Stimulated activated CD8-positive, alpha-beta memory T cell treated with anti-CD3 and anti-CD28 coated beads, Interleukin-15, amount 100 ng/mL, for 1 hour (primary cell): Measurements from ENCODE around the gene POLK.
A peak's percentile ranks its signal among the peaks of the same experiment; 100 is the strongest.
"Not testable (repeated sequence)": the region's sequence is repeated elsewhere in the genome, so short reads cannot be mapped to it uniquely, and the experiment has no call there.

Experiments used
- DNase-seq: peaks from one replicate; pipeline ENCODE4 v3.0.0-alpha.2; 2020; ENCODE audit warnings: low read depth

POLK gene

DNA sequence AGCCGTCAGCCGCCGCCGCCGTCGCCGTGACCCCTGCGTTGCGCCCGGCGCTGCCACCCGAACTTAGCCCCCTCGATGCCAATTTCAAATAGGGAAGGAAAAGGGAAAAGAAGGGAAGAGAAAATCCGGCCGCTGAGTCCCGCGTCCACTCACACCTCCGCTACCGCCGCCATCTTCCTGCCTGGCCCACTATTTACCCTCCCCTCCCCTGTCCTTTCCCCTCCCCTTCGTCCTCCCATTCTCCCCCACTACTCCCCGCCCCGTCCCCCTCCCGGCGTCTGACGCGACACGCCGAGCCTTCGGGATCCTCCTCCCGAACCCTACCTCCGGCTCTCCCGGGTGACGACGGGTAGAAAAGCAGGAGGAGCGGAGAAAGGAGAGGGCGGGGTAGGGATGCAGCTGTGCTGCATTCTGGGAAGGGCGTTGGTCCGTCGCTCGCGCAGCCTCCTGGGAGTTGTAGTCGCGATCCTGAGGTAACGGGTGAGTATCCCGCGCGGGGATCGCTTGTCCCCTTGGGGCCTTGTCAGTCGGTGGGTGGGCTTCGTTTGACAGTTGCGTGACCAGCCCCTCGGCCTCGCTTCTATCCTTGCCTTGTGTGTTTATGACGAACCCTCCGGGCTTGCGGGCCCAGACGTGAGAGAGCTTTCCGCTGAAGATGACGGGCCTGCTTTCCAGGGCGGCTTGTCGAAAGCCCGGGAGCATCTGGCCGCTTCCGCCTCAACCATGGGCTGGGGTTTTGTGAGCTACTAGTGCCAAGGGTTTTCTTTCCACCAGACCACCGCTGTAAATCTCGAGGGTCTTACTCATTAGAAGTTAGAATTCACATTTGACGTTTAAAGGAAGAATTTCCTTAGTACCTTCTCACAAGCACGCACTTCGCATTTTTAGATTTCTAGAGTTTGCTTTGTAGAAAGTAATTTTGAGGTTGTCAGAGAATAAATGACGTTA, at the start of gene POLK, which contains the start of gene CERT1:
TSS of gene POLK (plus strand) at position 457 of the 948 bp plus-strand sequence.
TSS of gene CERT1 (minus strand) at position 195 of the 948 bp plus-strand sequence. CDS start 422 bp downstream, outside the sequence.
- DNase-seq = peak; percentile 83

GRCh38 chr5:75463726-75464125, 48.0 kb upstream of the POLK start:
- no peak for DNase-seq

DNA sequence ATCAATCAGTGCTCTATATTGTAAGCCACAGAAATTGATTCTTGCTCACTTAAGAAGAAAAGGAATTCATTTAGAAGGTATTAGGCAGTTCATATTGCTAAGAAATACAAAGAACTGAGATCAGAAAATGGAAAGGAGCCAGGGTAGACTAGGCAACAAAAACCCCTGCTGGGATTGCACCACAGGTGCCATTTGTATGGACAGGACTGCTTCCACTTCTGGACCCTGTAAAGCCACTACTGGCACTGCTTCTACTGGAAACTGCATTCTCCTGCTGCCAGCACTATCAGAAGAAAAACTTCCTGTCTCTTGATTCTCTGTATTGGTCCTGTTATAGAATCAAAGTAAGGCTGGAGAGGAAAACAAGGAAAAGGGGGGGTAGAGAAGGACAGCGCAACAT, 46.2 kb upstream of the POLK start:
- no peak for DNase-seq

GRCh38 chr5:75466006-75466716, 45.5 kb upstream of the POLK start:
- no peak for DNase-seq

- no peak for DNase-seq
Measured at GRCh38 chr5:75468593-75468992, 43.1 kb upstream of the POLK start.

GRCh38 chr5:75469017-75469416, 42.7 kb upstream of the POLK start:
- DNase-seq = no peak

DNA sequence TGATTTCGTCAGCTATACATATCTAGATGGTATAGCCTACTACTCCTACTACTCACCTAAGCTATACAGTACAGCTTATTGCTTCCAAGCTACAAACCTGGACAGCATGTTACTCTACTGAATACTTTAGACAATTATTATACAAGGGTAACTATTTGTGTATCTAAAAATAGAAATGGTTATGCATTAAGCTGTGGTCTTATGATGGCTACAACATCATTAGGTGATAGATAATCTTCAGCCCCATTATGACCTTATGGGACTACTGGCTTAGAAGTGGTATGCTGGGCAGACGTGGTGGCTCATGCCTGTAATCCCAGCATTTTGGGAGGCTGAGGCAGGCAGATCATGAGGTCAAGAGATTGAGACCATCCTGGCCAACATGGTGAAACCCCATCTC, 40.5 kb upstream of the POLK start:
- DNase-seq = no peak

DNA sequence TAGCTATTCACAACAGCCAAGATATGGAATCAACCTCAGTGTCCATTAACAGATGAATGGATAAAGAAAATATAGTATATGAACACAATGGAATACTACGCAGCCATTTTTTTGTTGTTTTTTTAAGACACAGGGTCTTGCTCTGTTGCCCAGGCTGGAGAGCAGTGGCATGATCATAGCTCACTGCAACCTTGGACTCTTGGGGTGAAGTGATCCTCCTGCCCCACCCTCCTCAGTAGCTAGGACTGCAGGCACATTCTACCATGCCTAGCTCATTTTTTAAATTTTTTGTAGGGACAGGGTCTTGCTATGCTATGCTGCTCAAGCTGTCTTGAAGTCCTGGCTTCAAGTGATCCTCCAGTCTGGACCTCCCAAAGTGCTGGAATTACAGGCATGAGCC, 38.7 kb upstream of the POLK start:
- DNase-seq = no peak

DNA sequence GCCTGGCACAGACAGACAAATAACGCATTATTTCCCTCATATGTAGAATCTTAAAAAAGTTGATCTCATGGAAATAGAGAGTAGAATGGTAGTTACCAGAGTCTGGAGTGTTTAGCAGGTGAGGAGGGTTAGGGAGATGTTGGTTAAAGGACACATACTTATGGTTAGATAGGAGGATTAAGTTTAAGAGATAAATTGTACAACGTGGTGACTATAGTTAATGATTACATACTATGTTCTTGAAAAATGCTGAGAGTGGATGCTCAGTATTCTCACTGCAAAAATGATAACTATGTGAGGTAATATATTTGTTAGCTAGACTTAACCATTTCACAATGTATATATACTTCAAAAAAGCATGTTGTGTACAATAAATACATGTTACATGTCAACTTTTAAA, 38.2 kb upstream of the POLK start:
- DNase-seq = no peak

DNA sequence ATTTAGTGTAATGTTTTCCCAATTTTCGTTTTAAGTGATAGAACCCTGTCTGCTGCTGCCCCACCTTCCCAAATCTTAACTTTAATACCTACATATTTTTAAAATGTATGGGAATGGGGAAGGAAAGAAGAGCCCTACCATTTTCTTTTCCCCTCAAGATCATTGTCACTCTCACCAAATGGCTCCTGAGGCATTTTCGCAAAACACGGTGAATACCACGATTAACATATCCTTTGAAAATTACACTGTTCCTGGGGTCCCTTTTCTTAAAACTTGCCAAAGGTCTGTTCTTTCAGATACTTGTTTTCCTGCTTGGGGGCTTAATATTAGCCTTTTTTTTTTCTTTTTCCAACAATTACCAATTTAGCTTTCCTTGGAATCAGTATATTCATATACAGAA, 36.3 kb upstream of the POLK start:
- DNase-seq = no peak

- no peak for DNase-seq
Measured at GRCh38 chr5:75481024-75481423, 30.7 kb upstream of the POLK start.

GRCh38 chr5:75482482-75482881, 29.2 kb upstream of the POLK start:
- DNase-seq = no peak

GRCh38 chr5:75484605-75485004, 27.1 kb upstream of the POLK start:
- no peak for DNase-seq

DNA sequence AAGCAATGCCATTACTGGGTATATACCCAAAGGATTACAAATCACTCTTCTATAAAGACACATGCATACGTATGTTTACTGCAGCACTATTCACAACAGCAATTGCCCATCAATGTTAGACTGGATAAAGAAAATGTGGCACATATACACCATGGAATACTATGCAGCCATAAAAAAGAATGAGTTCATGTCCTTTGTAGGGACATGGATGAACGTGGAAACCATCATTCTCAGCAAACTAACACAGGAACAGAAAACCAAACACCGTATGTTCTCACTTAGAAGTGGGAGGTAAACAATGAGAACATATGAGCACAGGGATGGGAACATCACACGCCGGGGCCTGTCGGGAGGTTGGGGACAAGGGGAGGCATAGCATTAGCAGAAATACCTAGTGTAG, 21.8 kb upstream of the POLK start:
- not testable (repeated sequence) for DNase-seq

DNA sequence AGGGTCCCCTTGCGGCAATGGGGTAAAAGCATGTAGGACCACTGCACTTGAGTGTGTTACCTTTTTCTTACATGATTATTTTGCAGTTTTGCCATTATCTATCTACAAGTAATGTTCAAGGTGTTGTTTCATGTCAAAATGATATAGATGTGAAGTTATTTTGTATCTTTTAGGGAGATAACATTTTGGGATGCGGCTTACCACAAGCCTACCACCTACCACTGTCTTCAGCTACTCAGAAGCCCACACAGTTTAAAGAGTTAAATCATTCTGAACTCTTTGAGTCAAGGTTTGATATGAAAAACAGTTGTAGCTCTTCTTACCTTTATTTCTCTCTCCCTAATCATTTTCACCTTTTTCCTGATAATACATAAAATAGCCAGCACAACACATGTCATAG, 20.1 kb upstream of the POLK start:
- DNase-seq = no peak

DNA sequence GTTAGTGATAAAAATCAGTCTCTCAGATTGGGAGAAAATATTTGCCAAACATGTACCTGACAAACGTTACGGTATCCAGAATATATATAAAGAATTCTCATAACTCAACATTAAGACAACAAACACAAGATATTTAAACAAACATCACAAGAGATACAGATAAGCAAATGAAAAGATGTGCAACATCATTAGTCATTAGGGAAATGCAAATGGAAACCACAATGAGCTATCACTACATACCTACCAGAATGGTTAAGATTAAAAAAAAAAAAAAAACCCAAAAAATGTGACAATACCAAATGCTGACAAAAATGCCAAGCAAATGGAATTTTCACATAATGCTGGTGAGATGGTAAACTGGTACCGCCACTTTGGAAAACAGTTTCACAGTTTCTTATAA, 15.7 kb upstream of the POLK start:
- no peak for DNase-seq

DNA sequence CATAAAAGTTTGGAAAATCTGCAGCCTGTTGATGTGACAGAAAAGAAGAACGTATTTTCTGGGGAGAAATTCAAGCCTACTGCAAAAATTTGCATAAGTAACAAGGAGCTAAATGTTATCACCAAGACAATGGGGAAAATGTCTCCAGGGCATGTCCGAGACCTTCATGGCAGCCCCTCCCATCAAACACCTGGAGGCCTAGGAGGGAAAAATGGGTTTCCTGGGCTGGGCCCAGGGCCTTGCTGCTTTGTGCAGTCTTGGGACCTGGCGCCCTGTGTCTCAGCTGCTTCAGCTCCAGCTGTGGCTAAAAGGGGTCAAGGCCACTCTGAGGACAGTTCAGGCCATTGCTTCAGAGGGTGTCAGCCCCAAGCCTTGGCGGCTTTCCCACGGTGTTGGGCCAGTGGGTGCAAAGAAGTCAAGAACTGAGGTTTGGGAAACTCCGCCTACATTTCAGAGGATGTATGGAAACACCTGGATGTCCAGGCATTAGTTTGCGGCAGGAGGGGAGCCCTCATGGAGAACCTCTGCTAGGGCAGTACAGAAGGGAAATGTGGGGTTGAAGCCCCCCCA, 13.4 kb upstream of the POLK start:
- DNase-seq = no peak

DNA sequence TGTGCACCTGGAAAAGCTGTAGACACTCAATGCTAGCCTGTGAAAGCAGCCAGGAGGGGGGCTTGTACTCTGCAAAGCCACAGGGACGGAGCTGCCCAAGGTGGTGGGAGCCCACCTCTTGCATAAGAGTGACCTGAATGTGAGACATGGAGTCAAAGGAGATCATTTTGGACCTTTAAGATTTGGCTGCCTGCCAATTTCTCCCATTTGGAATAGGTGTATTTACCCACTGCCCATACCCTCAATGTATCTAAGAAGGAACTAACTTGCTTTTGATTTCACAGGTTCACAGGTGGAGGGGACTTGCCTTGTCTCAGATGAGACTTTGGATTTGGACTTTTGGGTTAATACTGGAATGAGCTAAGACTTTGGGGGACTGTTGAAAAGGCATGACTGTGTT, 12.8 kb upstream of the POLK start:
- DNase-seq = not testable (repeated sequence)

GRCh38 chr5:75505112-75505511, 6.6 kb upstream of the POLK start:
- DNase-seq = not testable (repeated sequence)

GRCh38 chr5:75507841-75508240, 3.9 kb upstream of the POLK start:
- no peak for DNase-seq

GRCh38 chr5:75509546-75509945, 2.1 kb upstream of the POLK start:
- no peak for DNase-seq

GRCh38 chr5:75509956-75510355, 1.7 kb upstream of the POLK start:
- no peak for DNase-seq

DNA sequence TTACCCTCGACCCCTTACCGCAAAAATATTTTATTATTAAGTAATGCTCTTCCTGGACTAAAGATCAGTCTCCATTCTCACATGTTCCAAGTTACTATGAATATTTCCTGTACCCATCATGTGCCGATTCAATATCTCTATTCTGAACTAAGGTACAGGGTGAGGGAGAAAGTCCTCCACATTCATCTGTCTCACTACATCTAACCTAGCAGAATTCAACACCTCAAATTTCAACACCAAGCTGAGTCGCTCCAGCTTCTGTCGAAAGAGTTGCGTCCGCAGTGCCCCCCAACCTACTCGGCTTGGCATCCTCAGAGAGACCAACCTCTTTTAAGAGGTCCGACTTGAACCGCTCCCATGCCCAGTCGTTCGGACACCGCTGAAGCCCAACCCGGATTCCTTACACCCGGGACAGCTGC, 1.3 kb upstream of the POLK start:
- no peak for DNase-seq
